Stomach (tissue), 19 donors: Measurements from ENCODE around the gene IL32. TPM values are rescaled to one million over a fixed set of nuclear protein-coding genes. Genes with fewer than 3 reads are reported as not detected.

Experiments
- DNase-seq, 2 donors: peaks; one replicate each; pipeline versions ENCODE4 v3.0.0 to v3.0.0-alpha.2; 2013 to 2019
- H3K27ac ChIP-seq, 5 donors: fragments of 200-600 bp in 4 of 5; sonication (generic) in 4 of 5; one replicate each; pipeline ENCODE4 v1.5.1; 2013 to 2019; ENCODE audit warnings: mild to moderate bottlenecking in 1 of 5, moderate library complexity in 1 of 5
- H3K27me3 ChIP-seq, 3 donors: fragments of 200-600 bp; sonication (generic); one replicate each; pipeline ENCODE4 v1.5.1; 2017 to 2019; ENCODE audit warnings: mixed run types in 1 of 3
- H3K36me3 ChIP-seq, 4 donors: fragments of 200-600 bp; sonication (generic); 1 replicate in 3 of 4; 2 replicates in 1 of 4; pipeline ENCODE4 v1.5.1; 2016 to 2019
- H3K4me1 ChIP-seq, 4 donors: fragments of 200-600 bp; sonication (generic); one replicate each; pipeline ENCODE4 v1.5.1; 2016 to 2019
- H3K4me3 ChIP-seq, 4 donors: fragments of 200-600 bp; sonication (generic) in 3 of 4; one replicate each; pipeline ENCODE4 v1.5.1; 2016 to 2019; ENCODE audit warnings: mild to moderate bottlenecking in 1 of 4
- H3K9me3 ChIP-seq, 4 donors: fragments of 200-600 bp; sonication (generic); one replicate each; pipeline ENCODE4 v1.5.1; 2016 to 2019
- EP300 ChIP-seq: sonication (generic); formaldehyde crosslinking; IDR thresholded peaks from one replicate; pipeline ENCODE4 v1.6.1; 2017; ENCODE audit warnings: antibody characterized with exemption
- POLR2A ChIP-seq, 4 donors: fragments of 450-650 bp; IDR thresholded peaks; one replicate each; pipeline ENCODE4 v1.6.1; 2016; ENCODE audit warnings: antibody characterized with exemption in 4 of 4, control low read depth in 2 of 4, mild to moderate bottlenecking in 1 of 4, moderate library complexity in 1 of 4
- POLR2AphosphoS5 ChIP-seq, 3 donors: sonication (generic); formaldehyde crosslinking; IDR thresholded peaks; one replicate each; pipeline ENCODE4 v1.6.1; 2016; ENCODE audit warnings: antibody characterized with exemption in 3 of 3
- WGBS, 5 donors: extraction: QIAGEN DNeasy Blood & Tissue Kit in 3 of 5; methylation state at CpG; one replicate each; pipeline versions ENCODE4 v1.1.5 to v1.1.7; 2013 to 2018; 5-methylcytosine and 5-hydroxymethylcytosine counted together
- intact Hi-C: fragments of 100-400 bp; cut with DNase I; formaldehyde crosslinking; loops from one replicate; pipeline ENCODE4 v1.15.1; 2023; ENCODE audit warnings: low total_unique reads
- long read RNA-seq, 10 donors: transcript quantifications; one replicate each; lab custom pipeline, GENCODE V29; 2026
- polyA plus RNA-seq, 3 donors: library from polyadenylated mRNA; stranded (reverse); fragments of 200-250 nt; gene quantifications; one replicate each; pipeline ENCODE4 v1.2.3, GENCODE V29; 2013
- total RNA-seq, 5 donors: library from RNA; depleted of rRNA; stranded (reverse); fragments of >200 nt; gene quantifications; one replicate each; pipeline versions ENCODE4 v1.1.0 to v1.2.3, GENCODE V29; 2014 to 2016
- TF ChIP-seq, protein P1 (sequence below), 7 experiments: fragments of 450-650 bp in 4 of 7; fragments of 200-600 bp in 3 of 7; sonication (generic) in 3 of 7; IDR thresholded peaks; one replicate each; pipeline ENCODE4 v1.5.1; 2016 to 2019; ENCODE audit warnings: antibody characterized with exemption in 7 of 7, control low read depth in 2 of 7, mild to moderate bottlenecking in 1 of 7
- donor health status: healthy with polysubstance abuse.
- donor health status: Bipolar disorder and iron deficiency.
- donor health status: healthy.

The IL32 gene, protein sequence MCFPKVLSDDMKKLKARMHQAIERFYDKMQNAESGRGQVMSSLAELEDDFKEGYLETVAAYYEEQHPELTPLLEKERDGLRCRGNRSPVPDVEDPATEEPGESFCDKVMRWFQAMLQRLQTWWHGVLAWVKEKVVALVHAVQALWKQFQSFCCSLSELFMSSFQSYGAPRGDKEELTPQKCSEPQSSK
- total RNA-seq (100 to 1,000 TPM in 1 of 5 donors, 10 to 100 TPM in 3, 1 to 10 TPM in 1; 9.9 to 504 (median 90.4) TPM), polyA plus RNA-seq (100 to 1,000 TPM in 1 of 3 donors, 10 to 100 TPM in 2; 56.3 to 129 (median 60.9) TPM)
- long read RNA-seq, donor 1, partial matches to known transcripts = 0 of 8 reads
- long read RNA-seq, donor 1, other reads (novel, unspliced or antisense) = 0 of 8 reads
- long read RNA-seq, donor 2, transcript IL32-202 (7 exons, 1,105 nt) = major isoform, 6 of 19 reads
- long read RNA-seq, donor 2, transcript IL32-206 (7 exons, 920 nt) = minor isoform, 5 of 19 reads
- long read RNA-seq, donor 2, partial matches to known transcripts = 0 of 19 reads
- long read RNA-seq, donor 2, other reads (novel, unspliced or antisense) = 0 of 19 reads
- long read RNA-seq, donor 3, partial matches to known transcripts = 0 of 6 reads
- long read RNA-seq, donor 3, other reads (novel, unspliced or antisense) = 0 of 6 reads
- long read RNA-seq, donor 4 = 0 reads
- long read RNA-seq, donor 5, partial matches to known transcripts = 0 of 12 reads
- long read RNA-seq, donor 5, other reads (novel, unspliced or antisense) = 0 of 12 reads
- long read RNA-seq, donor 6, transcript IL32-202 (7 exons, 1,105 nt) = major isoform, 12 of 30 reads
- long read RNA-seq, donor 6, transcript IL32-211 (7 exons, 1,272 nt) = minor isoform, 5 of 30 reads
- long read RNA-seq, donor 6, partial matches to known transcripts = 0 of 30 reads
- long read RNA-seq, donor 6, other reads (novel, unspliced or antisense) = 0 of 30 reads
- long read RNA-seq, donor 7, transcript IL32-202 (7 exons, 1,105 nt) = major isoform, 9 of 28 reads
- long read RNA-seq, donor 7, transcript IL32-211 (7 exons, 1,272 nt) = minor isoform, 7 of 28 reads
- long read RNA-seq, donor 7, partial matches to known transcripts = 0 of 28 reads
- long read RNA-seq, donor 7, other reads (novel, unspliced or antisense) = 0 of 28 reads
- long read RNA-seq, donor 8, partial matches to known transcripts = 0 of 8 reads
- long read RNA-seq, donor 8, other reads (novel, unspliced or antisense) = 0 of 8 reads
- long read RNA-seq, donor 9, transcript IL32-202 (7 exons, 1,105 nt) = major isoform, 5 of 13 reads
- long read RNA-seq, donor 9, partial matches to known transcripts = 0 of 13 reads
- long read RNA-seq, donor 9, other reads (novel, unspliced or antisense) = 0 of 13 reads
- long read RNA-seq, donor 10, partial matches to known transcripts = 0 of 12 reads
- long read RNA-seq, donor 10, other reads (novel, unspliced or antisense) = 0 of 12 reads

DNA sequence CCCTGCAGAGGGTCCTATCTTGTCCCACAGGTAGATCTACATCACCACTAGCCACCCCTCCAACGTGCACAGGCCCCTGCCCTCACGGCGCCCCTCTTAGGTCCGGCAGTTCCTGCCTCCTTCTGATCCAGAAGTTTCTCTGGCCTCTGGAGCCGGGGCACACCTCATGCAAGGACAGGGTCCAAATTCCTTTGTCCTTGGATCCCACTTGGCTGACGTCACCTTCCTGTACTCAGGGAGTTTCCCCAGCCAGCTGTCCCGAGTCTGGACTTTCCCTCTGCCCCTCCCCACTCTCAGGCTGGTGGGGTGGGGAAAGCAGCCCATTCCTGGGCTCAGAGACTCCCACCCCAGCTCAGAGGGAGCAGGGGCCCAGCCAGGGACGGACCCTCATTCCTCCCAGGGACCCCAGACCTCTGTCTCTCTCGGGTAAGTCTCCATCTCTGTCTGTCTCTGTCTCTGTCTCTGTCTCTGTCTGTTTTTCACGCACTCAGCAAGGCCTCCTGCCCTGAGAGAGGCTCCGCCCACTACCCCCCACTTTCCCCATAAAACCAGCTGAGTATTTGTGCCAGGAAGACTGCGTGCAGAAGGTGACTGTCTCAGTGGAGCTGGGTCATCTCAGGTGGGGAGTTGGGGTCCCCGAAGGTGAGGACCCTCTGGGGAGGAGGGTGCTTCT is at the start of gene IL32:
Gene IL32, plus strand, starts transcription at position 572 of the 673 bp plus-strand sequence. CDS start 172 bp downstream, outside the sequence.
- 23 to 39% (median 37%) methylated on average over 13 of the region's 13 CpGs for WGBS, 5 donors
- H3K9me3 ChIP-seq = no peaks in the 10 kb centered on the region
- H3K4me3 ChIP-seq = peak within 1 kb of the TSS; percentile 18 to 50 (median 39)
- TF ChIP-seq POLR2A (IDR thresholded peaks at IDR 0.05) = no peak
- TF ChIP-seq POLR2AphosphoS5 (IDR thresholded peaks at IDR 0.05) = peak in 2 of 3 donors; percentile 23
- peak within 1 kb of the TSS; percentile 22 to 76 (median 73) for H3K27ac ChIP-seq
- no peaks in the 10 kb centered on the region for H3K27me3 ChIP-seq
- peaks cover 0 to 10% (median 2%) of the 10 kb centered on the region in 4 donors for H3K36me3 ChIP-seq
- intact Hi-C loops = no loop called here
- H3K4me1 ChIP-seq = peaks cover 6 to 38% (median 17%) of the 10 kb centered on the region in 4 donors
- peak; percentile 68 to 94 for DNase-seq

DNA sequence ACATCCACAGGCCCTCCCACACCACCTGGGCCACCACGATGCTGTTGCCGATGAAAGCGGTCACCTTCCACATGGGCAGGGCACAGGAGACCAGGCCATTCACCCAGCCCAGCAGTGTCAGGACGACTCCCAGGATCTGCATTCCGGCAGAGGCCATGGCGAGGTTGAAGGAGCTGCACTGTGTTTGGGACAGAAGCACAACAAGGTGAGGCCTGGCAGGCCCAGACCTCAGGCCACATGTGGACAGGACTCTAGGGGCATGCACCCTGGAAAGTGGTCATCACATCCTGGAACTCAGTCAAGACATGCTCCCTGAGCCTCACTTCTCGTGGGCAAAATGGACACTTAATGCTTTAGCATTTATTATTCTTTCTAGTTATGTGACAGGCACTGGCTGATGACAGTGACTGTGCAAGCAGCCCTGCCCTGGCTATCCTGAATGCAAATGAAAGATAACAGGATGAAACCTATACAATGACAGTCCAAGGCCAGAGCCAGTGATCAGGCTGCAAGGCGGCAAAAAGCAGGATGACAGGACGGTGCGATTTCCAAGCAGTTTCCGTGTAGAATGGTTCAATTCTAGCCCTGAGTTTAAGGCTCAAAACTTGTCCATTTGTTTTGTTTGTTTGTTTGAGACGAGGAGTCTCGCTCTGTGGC is 49.4 kb upstream of the IL32 start:
- DNase-seq = no peak
- Histone ChIP-seq H3K9me3 (no peaks in the 10 kb centered on the region), H3K27me3 (peaks cover 5 to 74% (median 46%) of the 10 kb centered on the region in 3 donors), H3K4me3 (no peak overlapping the region), H3K4me1 (peaks cover 16 to 48% (median 42%) of the 10 kb centered on the region in 4 donors), H3K27ac (no peak overlapping the region), H3K36me3 (no peaks in the 10 kb centered on the region)
- TF ChIP-seq, protein P1, sequence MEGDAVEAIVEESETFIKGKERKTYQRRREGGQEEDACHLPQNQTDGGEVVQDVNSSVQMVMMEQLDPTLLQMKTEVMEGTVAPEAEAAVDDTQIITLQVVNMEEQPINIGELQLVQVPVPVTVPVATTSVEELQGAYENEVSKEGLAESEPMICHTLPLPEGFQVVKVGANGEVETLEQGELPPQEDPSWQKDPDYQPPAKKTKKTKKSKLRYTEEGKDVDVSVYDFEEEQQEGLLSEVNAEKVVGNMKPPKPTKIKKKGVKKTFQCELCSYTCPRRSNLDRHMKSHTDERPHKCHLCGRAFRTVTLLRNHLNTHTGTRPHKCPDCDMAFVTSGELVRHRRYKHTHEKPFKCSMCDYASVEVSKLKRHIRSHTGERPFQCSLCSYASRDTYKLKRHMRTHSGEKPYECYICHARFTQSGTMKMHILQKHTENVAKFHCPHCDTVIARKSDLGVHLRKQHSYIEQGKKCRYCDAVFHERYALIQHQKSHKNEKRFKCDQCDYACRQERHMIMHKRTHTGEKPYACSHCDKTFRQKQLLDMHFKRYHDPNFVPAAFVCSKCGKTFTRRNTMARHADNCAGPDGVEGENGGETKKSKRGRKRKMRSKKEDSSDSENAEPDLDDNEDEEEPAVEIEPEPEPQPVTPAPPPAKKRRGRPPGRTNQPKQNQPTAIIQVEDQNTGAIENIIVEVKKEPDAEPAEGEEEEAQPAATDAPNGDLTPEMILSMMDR (IDR thresholded peaks at IDR 0.05) = no peak
- no peak for TF ChIP-seq EP300
- no peak for TF ChIP-seq POLR2AphosphoS5 (IDR thresholded peaks at IDR 0.05)
- no peak for TF ChIP-seq POLR2A (IDR thresholded peaks at IDR 0.05)
- intact Hi-C loops = no loop called here
- 80 to 91% (median 84%) methylated on average over 9 to 13 of the region's 13 CpGs for WGBS, 5 donors

DNA sequence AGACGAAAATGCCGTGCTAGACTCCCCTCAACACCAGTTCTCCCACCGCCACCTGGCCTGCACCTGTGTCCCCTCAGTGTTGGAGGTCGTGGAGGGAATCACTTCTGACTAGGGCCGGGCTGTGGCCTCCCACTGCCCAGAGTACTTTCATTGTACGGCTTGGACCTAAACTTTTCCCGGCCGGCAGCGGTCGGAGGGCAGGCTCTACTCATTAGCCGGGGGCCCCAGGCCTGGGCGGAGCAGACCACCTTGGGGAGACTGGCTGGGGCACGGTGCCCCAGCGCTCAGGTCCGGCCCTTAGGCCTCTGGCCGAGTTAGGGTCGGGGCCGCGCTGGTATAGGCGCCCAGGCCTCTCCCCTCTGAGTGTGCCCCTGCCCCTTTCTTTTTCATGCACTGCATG is 48.1 kb upstream of the IL32 start:
- Histone ChIP-seq H3K27ac (no peak overlapping the region), H3K27me3 (peaks cover 0 to 60% (median 35%) of the 10 kb centered on the region in 3 donors), H3K9me3 (no peaks in the 10 kb centered on the region), H3K4me1 (peaks cover 22 to 54% (median 51%) of the 10 kb centered on the region in 4 donors), H3K4me3 (no peak overlapping the region), H3K36me3 (no peaks in the 10 kb centered on the region)
- no peak for DNase-seq
- 60 to 80% (median 79%) methylated on average over 11 to 20 of the region's 20 CpGs for WGBS, 5 donors
- intact Hi-C loops = no loop called here
- TF ChIP-seq EP300 (no peak), POLR2A (IDR thresholded peaks at IDR 0.05) (no peak), POLR2AphosphoS5 (IDR thresholded peaks at IDR 0.05) (no peak)
- TF ChIP-seq, protein P1 (IDR thresholded peaks at IDR 0.05) = no peak
